ENCODE results near the gene KCTD13. TPM values are rescaled to one million over a fixed set of nuclear protein-coding genes. Genes with fewer than 3 reads are reported as not detected.
"Not testable (repeated sequence)": the region's sequence is repeated elsewhere in the genome, so short reads cannot be mapped to it uniquely, and the experiment has no call there.

Gene KCTD13
- total RNA-seq, 4 donors from 2014 or later: 3.7 to 8.6 (median 6.3) TPM

DNA sequence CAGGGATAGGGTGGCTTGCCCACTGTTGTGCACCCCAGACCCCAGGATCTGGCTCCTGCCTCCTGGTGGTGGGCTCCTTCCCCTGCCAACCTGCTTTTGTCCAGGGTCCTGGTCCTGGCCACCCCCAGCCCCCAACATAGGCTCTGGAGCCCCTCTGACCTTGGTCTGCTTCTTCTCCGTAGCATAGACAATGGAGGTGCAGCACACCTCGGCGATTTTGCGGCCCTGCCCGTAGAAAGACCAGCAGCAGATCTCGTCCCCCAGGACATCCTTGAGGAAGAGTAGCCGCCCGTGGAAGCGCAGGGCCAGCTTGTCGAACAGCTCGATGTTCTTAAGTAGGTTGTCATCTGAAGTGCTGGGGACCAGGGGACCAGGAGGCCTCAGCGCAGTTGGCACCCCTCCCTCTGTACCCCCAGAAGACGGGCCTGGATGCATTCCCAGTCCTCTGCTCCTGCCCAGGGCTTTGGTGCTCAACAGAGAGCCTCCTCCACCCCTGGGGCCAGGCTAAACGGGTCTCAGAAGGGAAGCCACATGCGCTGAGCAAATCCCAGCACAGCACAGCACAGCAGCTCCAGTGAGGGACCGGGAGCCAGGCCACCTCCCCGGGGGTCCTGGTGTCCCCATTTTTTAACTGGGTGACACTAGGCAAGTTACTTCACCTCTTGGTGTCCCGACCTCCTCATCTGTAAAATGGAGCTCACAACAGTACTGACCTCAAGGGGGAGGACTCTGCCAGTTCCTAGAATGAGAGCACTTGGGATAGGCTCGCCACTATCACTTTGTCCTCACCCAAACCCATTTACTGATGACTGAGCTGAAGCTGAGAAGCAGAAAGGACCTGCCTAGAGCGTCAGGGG lies 15.0 kb downstream of the KCTD13 start:
- ATAC-seq: no peak
- in situ Hi-C loops (cut with MboI; ENCODE audit: low sequenced_read_pairs in 4 of 4): no loop called here

DNA sequence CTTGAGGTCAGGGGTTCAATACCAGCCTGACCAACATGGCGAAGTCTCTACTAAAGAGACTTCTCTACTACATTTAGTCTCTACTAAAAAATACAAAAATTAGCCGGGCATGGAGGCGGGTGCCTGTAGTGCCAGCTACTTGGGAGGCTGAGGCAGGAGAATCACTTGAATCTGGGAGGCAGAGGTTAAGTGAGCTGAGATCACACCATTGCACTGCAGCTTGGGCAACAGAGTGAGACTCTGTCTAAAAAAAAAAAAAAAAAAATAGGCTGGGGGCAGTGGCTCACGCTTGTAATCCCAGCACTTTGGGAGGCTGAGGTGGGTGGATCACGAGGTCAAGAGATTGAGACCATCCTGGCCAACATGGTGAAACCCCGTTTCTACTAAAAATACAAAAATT lies 16.2 kb downstream of the KCTD13 start:
- DNase-seq; H3K36me3 ChIP-seq; H3K4me1 ChIP-seq; H3K4me3 ChIP-seq; H3K27me3 ChIP-seq; in situ Hi-C loops (cut with MboI; ENCODE audit: low sequenced_read_pairs in 4 of 4); intact Hi-C loops (cut with DNase I; ENCODE audit: low total_unique reads); H3K27ac ChIP-seq; ATAC-seq; H3K9me3 ChIP-seq: not testable (repeated sequence)

More for the DNA sequence above, 15.0 kb downstream of the KCTD13 start:
- Histone ChIP-seq H3K9me3 (no peaks in the 10 kb centered on the region), H3K4me3 (no peak overlapping the region), H3K36me3 (no peaks in the 10 kb centered on the region), H3K27ac (no peak overlapping the region), H3K27me3 (no peaks in the 10 kb centered on the region), H3K4me1 (no peaks in the 10 kb centered on the region)
- TF ChIP-seq, protein P1, sequence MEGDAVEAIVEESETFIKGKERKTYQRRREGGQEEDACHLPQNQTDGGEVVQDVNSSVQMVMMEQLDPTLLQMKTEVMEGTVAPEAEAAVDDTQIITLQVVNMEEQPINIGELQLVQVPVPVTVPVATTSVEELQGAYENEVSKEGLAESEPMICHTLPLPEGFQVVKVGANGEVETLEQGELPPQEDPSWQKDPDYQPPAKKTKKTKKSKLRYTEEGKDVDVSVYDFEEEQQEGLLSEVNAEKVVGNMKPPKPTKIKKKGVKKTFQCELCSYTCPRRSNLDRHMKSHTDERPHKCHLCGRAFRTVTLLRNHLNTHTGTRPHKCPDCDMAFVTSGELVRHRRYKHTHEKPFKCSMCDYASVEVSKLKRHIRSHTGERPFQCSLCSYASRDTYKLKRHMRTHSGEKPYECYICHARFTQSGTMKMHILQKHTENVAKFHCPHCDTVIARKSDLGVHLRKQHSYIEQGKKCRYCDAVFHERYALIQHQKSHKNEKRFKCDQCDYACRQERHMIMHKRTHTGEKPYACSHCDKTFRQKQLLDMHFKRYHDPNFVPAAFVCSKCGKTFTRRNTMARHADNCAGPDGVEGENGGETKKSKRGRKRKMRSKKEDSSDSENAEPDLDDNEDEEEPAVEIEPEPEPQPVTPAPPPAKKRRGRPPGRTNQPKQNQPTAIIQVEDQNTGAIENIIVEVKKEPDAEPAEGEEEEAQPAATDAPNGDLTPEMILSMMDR (IDR thresholded peaks at IDR 0.05 in 4 of 5, conservative IDR thresholded peaks at IDR 0.05 in 1 of 5): no peak
- TF ChIP-seq POLR2A (IDR thresholded peaks at IDR 0.05): no peak
- DNase-seq: no peak
- intact Hi-C loops (cut with DNase I; ENCODE audit: low total_unique reads): no loop called here

DNA sequence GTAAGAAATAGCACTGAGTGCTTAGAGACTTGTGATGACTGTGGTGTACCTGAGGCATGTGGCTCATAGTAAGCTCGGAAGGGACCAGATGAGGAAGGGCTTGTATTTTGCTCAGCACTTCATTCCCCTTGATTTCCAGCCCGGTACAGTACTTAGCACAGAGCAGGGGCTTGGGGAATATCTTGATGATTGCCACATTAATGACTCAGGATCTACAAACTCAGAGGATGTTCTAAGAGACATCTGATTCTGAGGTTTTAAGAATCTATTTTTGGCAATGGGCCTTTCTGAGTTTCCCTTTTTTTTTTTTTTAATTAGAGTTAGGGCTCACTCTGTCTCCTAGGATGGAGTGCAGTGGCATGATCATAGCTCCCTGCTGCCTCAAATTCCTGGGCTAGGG lies 16.6 kb downstream of the KCTD13 start:
- intact Hi-C loops (cut with DNase I; ENCODE audit: low total_unique reads): no loop called here
- no peak for TF ChIP-seq POLR2A (IDR thresholded peaks at IDR 0.05)
- no peak for ATAC-seq

DNA sequence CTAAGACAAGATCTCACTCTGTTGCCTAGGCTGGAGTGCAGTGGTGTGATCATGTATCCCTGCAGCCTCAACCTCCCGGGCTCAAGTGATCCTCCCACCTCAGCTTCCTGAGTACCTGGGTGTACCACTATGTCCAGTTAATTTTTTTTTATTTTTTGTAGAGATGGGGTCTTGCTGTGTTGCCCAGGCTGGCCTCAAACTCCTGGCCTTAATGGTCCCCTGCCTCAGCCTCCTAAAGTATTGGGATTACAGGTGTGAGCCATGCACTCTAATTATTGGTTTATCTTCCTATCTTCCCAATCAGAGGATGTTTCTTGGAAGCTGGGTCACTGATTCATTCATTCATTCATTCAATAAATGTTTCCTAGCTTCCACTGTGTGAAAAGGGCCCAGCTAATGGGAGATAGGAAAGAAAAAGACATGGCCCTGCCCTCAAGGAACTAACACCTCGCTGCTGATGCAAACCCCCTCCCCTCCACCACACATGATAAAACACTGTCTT lies 17.3 kb downstream of the KCTD13 start:
- H3K4me3 ChIP-seq: no peak overlapping the region
- in situ Hi-C loops (cut with MboI; ENCODE audit: low sequenced_read_pairs in 4 of 4) (no loop called here), intact Hi-C loops (cut with DNase I; ENCODE audit: low total_unique reads) (no loop called here)
- no peak for DNase-seq
- H3K9me3 ChIP-seq: no peaks in the 10 kb centered on the region
- H3K36me3 ChIP-seq: no peaks in the 10 kb centered on the region
- no peak overlapping the region for H3K27ac ChIP-seq
- H3K27me3 ChIP-seq: no peaks in the 10 kb centered on the region
- TF ChIP-seq, protein P1 (IDR thresholded peaks at IDR 0.05 in 4 of 5, conservative IDR thresholded peaks at IDR 0.05 in 1 of 5): no peak
- no peak for TF ChIP-seq POLR2A (IDR thresholded peaks at IDR 0.05)
- H3K4me1 ChIP-seq: no peaks in the 10 kb centered on the region
- no peak for ATAC-seq

More for the DNA sequence above, 16.6 kb downstream of the KCTD13 start:
- Histone ChIP-seq H3K9me3 (no peaks in the 10 kb centered on the region), H3K36me3 (no peaks in the 10 kb centered on the region), H3K4me1 (no peaks in the 10 kb centered on the region), H3K4me3 (no peak overlapping the region), H3K27me3 (no peaks in the 10 kb centered on the region), H3K27ac (no peak overlapping the region)
- in situ Hi-C loops (cut with MboI; ENCODE audit: low sequenced_read_pairs in 4 of 4): no loop called here
- no peak for DNase-seq

DNA sequence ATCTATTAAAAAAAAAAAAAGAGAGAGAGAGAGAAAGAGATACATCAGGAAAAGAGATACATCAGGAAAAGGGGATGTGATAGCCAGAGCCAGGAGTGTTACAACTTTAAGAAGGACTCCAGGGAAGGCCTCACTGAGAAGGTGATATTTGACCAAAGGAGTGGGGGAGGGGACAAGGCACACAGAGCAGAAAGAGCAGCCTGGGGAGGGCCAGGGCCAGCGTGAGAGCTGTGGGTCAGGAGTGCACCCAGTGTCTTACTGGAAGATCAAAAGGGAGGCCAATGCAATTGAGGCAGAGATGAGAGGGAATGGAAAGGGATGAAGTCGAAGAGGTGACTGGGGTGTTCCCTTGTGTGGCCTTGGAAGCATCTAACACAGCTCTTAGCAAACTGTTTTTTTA lies 18.1 kb downstream of the KCTD13 start:
- TF ChIP-seq, protein P1 (IDR thresholded peaks at IDR 0.05 in 4 of 5, conservative IDR thresholded peaks at IDR 0.05 in 1 of 5): no peak
- no peak for TF ChIP-seq POLR2A (IDR thresholded peaks at IDR 0.05)
- intact Hi-C loops (cut with DNase I; ENCODE audit: low total_unique reads) (no loop called here), in situ Hi-C loops (cut with MboI; ENCODE audit: low sequenced_read_pairs in 4 of 4) (no loop called here)
- H3K36me3 ChIP-seq: no peaks in the 10 kb centered on the region
- no peak overlapping the region for H3K4me3 ChIP-seq
- no peaks in the 10 kb centered on the region for H3K4me1 ChIP-seq
- DNase-seq (no peak), ATAC-seq (no peak)
- no peaks in the 10 kb centered on the region for H3K9me3 ChIP-seq
- H3K27ac ChIP-seq: no peak overlapping the region
- no peaks in the 10 kb centered on the region for H3K27me3 ChIP-seq

Measured in gastrocnemius medialis (tissue), 4 donors.